ENCODE data around the gene CCDC24.
A peak's percentile ranks its signal among the peaks of the same experiment; 100 is the strongest.

The CCDC24 gene

GRCh38 chr1:43976890-43977289 is 14.5 kb upstream of the CCDC24 start:
- TF ChIP-seq CTCF (IDR thresholded peaks at IDR 0.05; ENCODE audit: low read depth, low read length, missing control alignments), result no peak

GRCh38 chr1:43977376-43978263 is 13.8 kb upstream of the CCDC24 start:
- peak overlapping the region; percentile 56; the same call in 1 of the 2 replicates for H3K4me3 ChIP-seq (ENCODE audit: low read depth, low read length)
- DNase-seq (ENCODE audit: low read depth), result no peak
- TF ChIP-seq CTCF (IDR thresholded peaks at IDR 0.05; ENCODE audit: low read depth, low read length, missing control alignments), result no peak

More at GRCh38 chr1:43976890-43977289, 14.5 kb upstream of the CCDC24 start:
- DNase-seq (ENCODE audit: low read depth), result no peak
- no peak overlapping the region for H3K4me3 ChIP-seq (ENCODE audit: low read depth, low read length)

GRCh38 chr1:43978264-43978550 is 13.2 kb upstream of the CCDC24 start:
- no peak for DNase-seq (ENCODE audit: low read depth)
- peak overlapping the region; percentile 56 for H3K4me3 ChIP-seq (ENCODE audit: low read depth, low read length)
- no peak for TF ChIP-seq CTCF (IDR thresholded peaks at IDR 0.05; ENCODE audit: low read depth, low read length, missing control alignments)

DNA sequence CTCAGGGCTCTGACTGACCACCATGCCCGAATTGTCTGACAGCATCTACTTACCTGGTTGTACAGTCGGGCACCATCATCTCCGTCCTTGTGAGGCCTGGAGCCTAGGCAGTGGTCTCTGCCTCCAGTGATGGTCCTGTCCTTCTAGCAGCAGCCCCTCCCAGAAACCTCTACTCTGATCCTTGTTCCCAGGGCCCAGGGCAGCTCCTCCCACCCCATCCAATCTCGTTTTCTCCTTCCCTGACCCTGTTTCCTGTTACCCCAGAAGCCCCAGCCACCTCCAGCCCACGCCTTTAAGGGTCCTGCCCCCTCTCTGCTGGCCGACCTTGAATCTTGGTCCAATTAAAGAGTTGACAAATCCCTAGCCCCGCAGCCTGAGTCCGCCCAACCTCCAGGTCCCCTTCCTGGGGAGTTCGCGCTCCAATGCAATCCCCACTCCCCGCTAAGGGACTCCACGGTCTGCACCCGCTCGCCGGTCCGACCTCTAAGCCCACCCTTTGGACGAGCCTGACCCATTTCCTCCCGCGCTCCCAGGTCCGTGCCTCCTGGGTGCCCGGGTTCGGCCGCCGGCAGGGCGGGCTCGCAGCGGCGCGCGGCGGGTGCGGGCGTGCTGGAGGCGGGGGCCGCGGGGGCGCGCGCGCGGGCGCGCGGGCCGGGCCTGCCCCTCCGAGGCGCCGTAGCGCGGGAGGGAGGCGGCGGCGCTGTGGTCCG is 12.7 kb upstream of the CCDC24 start, which contains the start of gene B4GALT2:
Gene B4GALT2 (plus strand): TSS at position 660 of the 710 bp plus-strand sequence. CDS start 1,951 bp downstream, outside the sequence.
- no peak for TF ChIP-seq CTCF (IDR thresholded peaks at IDR 0.05; ENCODE audit: low read depth, low read length, missing control alignments)
- DNase-seq (ENCODE audit: low read depth), result no peak
- peak within 1 kb of the TSS; percentile 56 for H3K4me3 ChIP-seq (ENCODE audit: low read depth, low read length)

DNA sequence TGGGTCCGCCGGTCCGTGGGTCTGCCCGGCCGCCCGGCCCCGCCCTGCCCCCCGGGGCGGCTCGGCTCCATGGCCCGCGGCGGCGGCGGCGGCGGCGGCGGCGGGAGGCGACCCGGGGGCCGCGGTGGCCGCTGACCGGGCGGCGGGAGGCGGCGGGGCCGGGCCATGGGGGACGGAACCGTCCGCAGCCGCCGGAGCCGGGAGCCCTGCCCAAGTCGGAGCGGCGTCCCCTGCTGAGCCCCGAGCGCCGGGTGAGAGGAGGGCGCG is 12.2 kb upstream of the CCDC24 start:
- DNase-seq (ENCODE audit: low read depth), result no peak
- H3K4me3 ChIP-seq (ENCODE audit: low read depth, low read length), result peak overlapping the region; percentile 56
- TF ChIP-seq CTCF (IDR thresholded peaks at IDR 0.05; ENCODE audit: low read depth, low read length, missing control alignments), result no peak

- DNase-seq (ENCODE audit: low read depth), result no peak
- TF ChIP-seq CTCF (IDR thresholded peaks at IDR 0.05; ENCODE audit: low read depth, low read length, missing control alignments), result no peak
- H3K4me3 ChIP-seq (ENCODE audit: low read depth, low read length), result peak overlapping the region; percentile 56
Measured at GRCh38 chr1:43979528-43980254, 11.7 kb upstream of the CCDC24 start.
